WTC11 (cell line): Measurements from ENCODE around the gene EHD3. TPM values are rescaled to one million over a fixed set of nuclear protein-coding genes. Genes with fewer than 3 reads are reported as not detected.

Experiments
- ATAC-seq: fragments of 200-7000 bp; cut with Tn5 transposase; 2 replicates; pipeline ENCODE4 v1.10.0; 2021; ENCODE audit warnings: mild to moderate bottlenecking, moderate library complexity
- CTCF ChIA-PET: fragments of 300-600 bp; sonication (Branson Sonifier 250); formaldehyde crosslinking; loops from one replicate; lab custom pipeline; 2021; ENCODE audit warnings: antibody characterized with exemption; lab: Charles Lee
- POLR2A ChIA-PET: fragments of 350-600 bp; sonication (Branson Sonifier 250); formaldehyde crosslinking; loops from one replicate; lab custom pipeline; 2021; ENCODE audit warnings: antibody characterized with exemption; lab: Charles Lee
- DNase-seq: peaks from one replicate; pipeline ENCODE4 v3.0.0; 2021; ENCODE audit warnings: low spot score
- H3K27ac Mint-ChIP-seq: 2 replicates; pipeline ENCODE4 v1.8.0; 2021; ENCODE audit warnings: mixed read lengths
- H3K27me3 Mint-ChIP-seq: 2 replicates; pipeline ENCODE4 v1.8.0; 2021; ENCODE audit warnings: low read depth, mild to moderate bottlenecking, moderate library complexity, mixed read lengths
- H3K36me3 Mint-ChIP-seq: 2 replicates; pipeline ENCODE4 v1.8.0; 2021; ENCODE audit warnings: mixed read lengths
- H3K4me1 Mint-ChIP-seq: 2 replicates; pipeline ENCODE4 v1.8.0; 2022; ENCODE audit warnings: mixed read lengths
- H3K4me3 Mint-ChIP-seq: 2 replicates; pipeline ENCODE4 v1.8.0; 2021; ENCODE audit warnings: mild to moderate bottlenecking, moderate library complexity, mixed read lengths
- H3K9me3 Mint-ChIP-seq: 2 replicates; pipeline ENCODE4 v1.8.0; 2021; ENCODE audit warnings: mixed read lengths
- ATF1 ChIP-seq: sonication (generic); formaldehyde crosslinking; IDR thresholded peaks from 2 replicates; pipeline ENCODE4 v1.8.1; 2023; ENCODE audit warnings: mild to moderate bottlenecking, moderate library complexity, missing genetic modification reagents
- ELF4 ChIP-seq: sonication (generic); formaldehyde crosslinking; IDR thresholded peaks from 2 replicates; pipeline ENCODE4 v1.8.1; 2022; ENCODE audit warnings: low read depth, mild to moderate bottlenecking, moderate library complexity, missing genetic modification reagents
- HMGXB4 ChIP-seq: sonication (generic); formaldehyde crosslinking; IDR thresholded peaks from 2 replicates; pipeline ENCODE4 v1.8.1; 2023; ENCODE audit warnings: mild to moderate bottlenecking, moderate library complexity, missing genetic modification reagents
- IRF2 ChIP-seq: sonication (generic); formaldehyde crosslinking; IDR thresholded peaks from 2 replicates; pipeline ENCODE4 v1.8.0; 2022; ENCODE audit warnings: low read depth, missing genetic modification reagents, borderline replicate concordance
- SOX15 ChIP-seq: fragments of 250-450 bp; sonication (Bioruptor Pico); IDR thresholded peaks from 2 replicates; pipeline ENCODE4 v1.9.0; 2021; ENCODE audit warnings: mild to moderate bottlenecking
- TEAD1 ChIP-seq: sonication (generic); formaldehyde crosslinking; IDR thresholded peaks from 2 replicates; pipeline ENCODE4 v1.8.0; 2022; ENCODE audit warnings: mild to moderate bottlenecking, missing genetic modification reagents
- TP53 ChIP-seq: sonication (generic); formaldehyde crosslinking; IDR thresholded peaks from 2 replicates; pipeline ENCODE4 v1.8.1; 2023; ENCODE audit warnings: mild to moderate bottlenecking, missing genetic modification reagents
- ZNF281 ChIP-seq: sonication (generic); formaldehyde crosslinking; IDR thresholded peaks from 2 replicates; pipeline ENCODE4 v1.8.0; 2023; ENCODE audit warnings: mild to moderate bottlenecking, missing genetic modification reagents
- ZNF425 ChIP-seq: fragments of 250-450 bp; sonication (Bioruptor Pico); conservative IDR thresholded peaks from 2 replicates; pipeline ENCODE4 v1.9.0; 2021; ENCODE audit warnings: mild to moderate bottlenecking
- total RNA-seq: library from RNA; stranded (reverse); gene quantifications from 3 replicates; pipeline ENCODE4 v1.2.3, GENCODE V29; 2021

EHD3 gene
- total RNA-seq, 1 experiment from 2014 or later, result 10.0 TPM

DNA sequence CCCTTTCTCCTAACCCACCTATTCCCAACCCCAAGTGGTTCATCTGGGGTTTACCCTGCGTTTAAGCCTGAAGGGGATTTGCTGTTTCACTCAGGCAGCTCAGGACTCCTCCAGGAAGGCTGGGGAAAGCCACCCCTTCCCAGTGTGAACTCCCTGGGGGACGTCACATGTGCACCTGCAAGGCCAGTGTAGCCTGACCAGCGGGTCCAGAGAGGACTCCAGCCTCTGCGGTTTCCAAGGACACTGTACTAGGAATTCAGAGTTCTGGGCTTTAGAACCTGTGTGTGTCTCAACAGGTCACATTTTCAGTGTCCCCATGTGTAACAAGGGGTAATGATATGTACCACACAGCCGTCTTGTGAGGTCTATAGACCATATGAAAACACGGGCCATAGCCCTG, 17.9 kb downstream of the EHD3 start:
- peaks cover 6% of the 10 kb centered on the region; the same call in 1 of the 2 replicates for H3K36me3 Mint-ChIP-seq
- H3K4me1 Mint-ChIP-seq, result peaks cover 24% of the 10 kb centered on the region
- ATAC-seq (no peak), DNase-seq (no peak)
- H3K4me3 Mint-ChIP-seq, result no peak overlapping the region
- no peaks in the 10 kb centered on the region for H3K27me3 Mint-ChIP-seq
- TF ChIP-seq TP53, result no peak
- TF ChIP-seq SOX15 (CRISPR knock-in tag), result no peak
- no peak for TF ChIP-seq ZNF425 (CRISPR knock-in tag)
- ChIA-PET POLR2A (no interaction called here), CTCF (no interaction called here)
- H3K9me3 Mint-ChIP-seq, result no peaks in the 10 kb centered on the region
- no peak overlapping the region for H3K27ac Mint-ChIP-seq

GRCh38 chr2:31253356-31254131, 19.6 kb downstream of the EHD3 start:
- CTCF ChIA-PET, result interaction anchor here (0.7 to 1.3 kb wide), 6 partner anchors 10 to 84 kb away, joined by 3 to 13 read pairs (median 3); partner anchors contain the start of gene EHD3

More at GRCh38 chr2:31253356-31254131, 19.6 kb downstream of the EHD3 start:
- ATAC-seq (peak; percentile 51), DNase-seq (peak; percentile 26)
- Mint-ChIP-seq H3K9me3 (no peaks in the 10 kb centered on the region), H3K36me3 (0 out of 2 replicates have a peak, but pooled peaks cover 2% of the 10 kb centered on the region), H3K27ac (no peak overlapping the region; the same call in 1 of the 2 replicates), H3K4me3 (no peak overlapping the region), H3K4me1 (peaks cover 40% of the 10 kb centered on the region), H3K27me3 (no peaks in the 10 kb centered on the region)
- POLR2A ChIA-PET, result interaction anchor here (0.9 to 1.3 kb wide), 2 partner anchors 14 to 19 kb away, joined by 3 read pairs; partner anchors contain the start of gene EHD3
- TF ChIP-seq ZNF281, result no peak
- no peak for TF ChIP-seq HMGXB4
- no peak for TF ChIP-seq TEAD1 (CRISPR knock-in tag)
- no peak for TF ChIP-seq ATF1 (CRISPR knock-in tag)
- TF ChIP-seq ELF4, result no peak
- no peak for TF ChIP-seq IRF2 (CRISPR knock-in tag)
